A204.1 (cell line): Measurements from ENCODE around the gene RNF40.

Source experiments
- FAIRE-seq: peaks from 2 replicates; lab custom pipeline; 2012; peaks lifted over from hg19 to GRCh38; lab: Jason Lieb, UNC

The RNF40 gene

GRCh38 chr16:30762991-30763725, 1.0 kb downstream of the RNF40 start:
- no peak for FAIRE-seq

DNA sequence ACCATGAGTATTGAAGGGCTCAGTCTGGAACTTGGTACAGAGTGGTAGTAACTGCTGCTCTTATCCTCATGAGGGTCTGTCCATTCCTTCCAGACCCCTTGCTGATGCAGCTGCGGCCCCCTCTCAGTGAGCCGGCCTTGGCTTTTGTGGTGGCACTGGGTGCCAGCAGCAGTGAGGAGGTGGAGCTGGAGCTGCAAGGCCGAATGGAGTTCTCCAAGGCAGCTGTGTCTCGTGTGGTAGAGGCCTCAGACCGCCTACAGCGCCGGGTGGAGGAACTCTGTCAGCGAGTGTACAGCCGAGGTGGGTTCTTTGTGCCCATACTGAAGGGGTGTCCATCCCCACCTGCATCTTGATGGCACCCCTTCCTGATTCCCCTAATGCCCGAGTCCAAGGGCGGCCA, 2.0 kb downstream of the RNF40 start:
- FAIRE-seq, result no peak

DNA sequence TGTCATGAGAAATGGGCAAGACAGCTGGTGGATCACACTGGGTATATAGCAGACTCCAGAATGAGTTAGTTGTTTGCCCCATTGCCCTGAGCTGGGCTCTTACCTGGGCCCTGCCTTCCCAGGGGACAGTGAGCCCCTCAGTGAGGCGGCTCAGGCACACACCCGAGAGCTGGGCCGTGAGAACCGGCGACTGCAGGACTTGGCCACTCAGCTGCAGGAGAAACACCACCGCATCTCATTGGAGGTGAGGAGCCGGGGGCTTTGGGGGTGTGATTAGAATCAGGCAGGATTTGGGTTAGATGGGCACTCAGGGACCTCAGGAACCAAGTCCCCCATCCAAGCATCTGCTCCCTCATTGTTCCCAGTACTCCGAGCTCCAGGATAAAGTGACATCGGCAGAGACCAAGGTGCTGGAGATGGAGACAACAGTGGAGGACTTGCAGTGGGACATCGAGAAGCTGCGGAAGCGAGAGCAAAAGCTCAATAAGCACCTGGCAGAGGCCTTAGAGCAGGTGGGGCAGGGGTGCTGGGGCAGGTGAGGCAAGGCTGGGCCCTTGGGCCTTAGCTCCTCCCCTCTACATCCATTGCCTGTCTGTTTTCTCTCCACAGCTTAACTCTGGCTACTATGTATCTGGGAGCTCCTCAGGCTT, 2.8 kb downstream of the RNF40 start:
- no peak for FAIRE-seq

DNA sequence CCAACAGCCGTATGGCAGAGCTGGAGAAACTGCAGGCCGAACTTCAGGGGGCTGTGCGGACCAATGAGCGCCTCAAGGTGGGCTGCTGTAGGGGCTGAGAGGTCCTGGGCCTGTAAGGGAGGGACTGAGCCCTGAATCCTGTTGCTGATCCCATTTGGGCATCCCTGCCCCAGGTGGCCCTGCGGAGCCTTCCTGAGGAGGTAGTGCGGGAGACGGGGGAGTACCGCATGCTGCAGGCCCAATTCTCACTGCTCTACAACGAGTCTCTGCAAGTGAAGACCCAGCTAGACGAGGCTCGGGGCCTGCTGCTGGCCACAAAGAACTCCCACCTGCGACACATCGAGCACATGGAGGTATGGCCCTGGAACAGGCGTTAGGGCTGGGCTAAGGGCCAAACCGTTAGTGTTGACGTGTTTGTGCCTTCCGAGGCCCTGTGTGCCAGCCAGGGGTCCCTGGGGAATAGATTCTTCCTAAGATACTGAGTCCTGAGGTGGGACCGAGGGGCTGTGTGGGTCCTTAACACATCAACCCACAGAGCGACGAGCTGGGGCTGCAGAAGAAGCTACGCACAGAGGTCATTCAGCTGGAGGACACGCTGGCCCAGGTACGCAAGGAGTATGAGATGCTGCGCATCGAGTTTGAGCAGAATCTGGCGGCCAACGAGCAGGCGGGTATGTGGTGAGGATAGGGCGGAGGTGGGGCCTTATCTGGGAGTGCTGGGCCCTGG, 4.2 kb downstream of the RNF40 start:
- no peak for FAIRE-seq

- no peak for FAIRE-seq
Observed at GRCh38 chr16:30766933-30767284, 4.8 kb downstream of the RNF40 start.

GRCh38 chr16:30767767-30768465, 5.8 kb downstream of the RNF40 start:
- FAIRE-seq, result no peak

DNA sequence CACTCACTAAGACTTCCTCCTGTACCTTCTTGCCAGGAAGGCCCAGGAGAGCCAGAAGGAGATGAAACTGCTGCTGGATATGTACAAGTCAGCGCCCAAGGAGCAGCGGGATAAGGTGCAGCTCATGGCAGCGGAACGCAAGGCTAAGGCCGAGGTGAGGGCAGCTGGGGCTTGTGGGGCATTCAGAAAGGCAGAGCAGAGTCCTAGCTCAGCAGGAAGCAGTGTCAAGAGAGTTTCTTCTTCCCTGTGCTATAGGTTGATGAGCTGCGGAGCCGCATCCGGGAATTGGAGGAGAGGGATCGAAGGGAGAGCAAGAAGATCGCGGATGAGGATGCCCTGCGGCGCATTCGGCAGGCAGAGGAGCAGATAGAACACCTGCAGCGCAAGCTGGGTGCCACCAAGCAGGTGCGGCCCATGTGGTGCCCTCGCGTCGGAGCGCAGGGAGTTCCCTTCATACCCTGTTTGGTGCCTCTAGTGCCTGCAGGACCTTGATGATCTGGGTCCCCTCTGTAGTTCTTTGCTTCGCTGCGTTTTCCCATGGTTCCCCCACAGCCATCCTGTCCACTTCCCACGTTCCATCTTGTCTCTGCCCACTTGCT, 6.6 kb downstream of the RNF40 start:
- no peak for FAIRE-seq

GRCh38 chr16:30769379-30770089, 7.4 kb downstream of the RNF40 start:
- no peak for FAIRE-seq

GRCh38 chr16:30771726-30772125, 9.6 kb downstream of the RNF40 start:
- FAIRE-seq, result no peak

GRCh38 chr16:30773826-30774225, 11.7 kb downstream of the RNF40 start:
- no peak for FAIRE-seq

GRCh38 chr16:30774367-30775130, 12.4 kb downstream of the RNF40 start:
- no peak for FAIRE-seq

DNA sequence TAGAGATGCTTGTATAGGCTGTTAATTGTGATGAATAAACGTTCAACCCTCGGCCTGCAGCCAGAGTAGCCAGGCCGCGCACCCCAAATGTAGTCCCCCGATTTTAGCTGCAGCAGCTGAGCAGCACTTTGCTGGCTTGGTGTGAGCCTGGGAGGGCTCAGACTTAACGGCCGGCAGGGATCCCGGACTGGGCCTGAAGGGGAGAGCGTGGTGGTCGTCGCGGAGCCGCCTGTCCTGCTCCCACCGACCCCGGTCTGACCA, 12.9 kb downstream of the RNF40 start:
- FAIRE-seq, result no peak

DNA sequence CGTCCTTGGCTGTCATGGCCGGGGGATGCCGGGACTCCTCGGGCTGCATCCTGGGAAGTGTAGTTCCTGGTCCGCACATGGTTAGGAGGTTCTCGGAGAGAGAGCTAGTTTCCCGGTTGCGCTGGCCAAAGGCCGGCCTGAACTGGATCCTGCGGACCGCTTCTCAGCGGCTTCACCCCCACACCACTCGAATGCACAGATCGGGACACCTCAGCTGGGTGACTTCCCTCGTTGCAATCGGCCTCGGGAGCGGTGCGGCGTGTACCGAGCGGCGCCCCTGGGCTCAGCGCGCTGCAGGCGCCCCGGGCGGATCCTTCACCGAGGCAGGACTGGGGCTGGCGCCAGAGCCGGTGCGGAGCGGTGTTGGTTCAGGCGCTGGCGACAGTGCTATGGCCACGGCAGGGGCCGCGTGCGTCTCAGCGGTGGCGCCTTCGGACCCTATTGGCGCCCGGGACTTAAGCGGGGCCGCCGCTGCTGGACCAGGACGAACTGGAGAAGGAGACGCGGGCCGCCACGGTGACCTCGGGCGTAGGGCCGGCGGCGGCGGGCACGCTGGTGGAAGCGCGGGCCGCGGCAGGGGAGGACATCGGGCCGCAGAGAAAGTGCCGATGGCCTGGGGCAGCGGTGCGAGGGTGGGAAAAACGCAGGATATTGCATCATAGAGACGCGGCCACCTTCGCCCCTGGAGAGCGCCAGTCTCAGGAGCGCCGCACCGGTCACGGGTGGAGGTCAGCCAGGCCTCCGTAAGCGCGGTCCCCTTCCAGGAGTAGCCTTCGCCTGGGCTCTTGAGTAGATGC, 13.5 kb downstream of the RNF40 start:
- FAIRE-seq, result no peak

DNA sequence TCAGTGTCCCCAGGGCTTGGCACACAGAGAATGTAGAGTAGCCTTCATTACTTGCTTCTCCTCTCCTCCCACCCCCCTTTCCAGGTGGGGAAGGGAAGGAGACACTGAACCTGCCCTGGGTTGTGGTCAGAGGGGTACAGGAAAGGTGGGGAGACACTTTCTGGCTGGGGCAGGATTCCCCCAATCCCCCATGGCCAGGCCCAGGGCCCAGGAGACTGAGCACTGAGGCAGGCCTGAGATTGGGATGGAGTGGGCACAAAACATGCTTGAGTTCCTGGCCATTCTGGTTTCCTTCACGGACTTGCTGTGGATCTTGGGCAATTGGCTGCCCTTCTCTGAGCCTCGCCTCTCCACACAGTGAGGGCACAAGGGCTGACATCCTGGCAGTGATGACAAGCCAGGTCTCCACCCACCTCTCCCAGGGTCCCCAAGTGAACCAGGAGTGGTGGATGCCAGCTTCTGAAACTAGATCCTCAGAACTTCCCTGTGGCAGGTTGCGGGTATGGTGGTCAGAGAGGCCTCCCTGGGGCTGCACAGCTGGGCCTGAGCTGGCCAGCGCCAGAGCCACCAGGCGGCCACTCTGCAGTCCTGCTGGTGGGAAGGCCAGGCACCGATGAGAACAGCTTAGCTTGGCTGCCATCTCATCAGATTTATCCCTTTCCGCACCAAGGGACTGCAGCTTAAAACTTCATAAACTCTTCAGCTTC, 15.6 kb downstream of the RNF40 start:
- FAIRE-seq, result no peak

- no peak for FAIRE-seq
Observed at GRCh38 chr16:30778549-30779244, 16.6 kb downstream of the RNF40 start.

GRCh38 chr16:30779596-30779995, 17.5 kb downstream of the RNF40 start:
- no peak for FAIRE-seq

DNA sequence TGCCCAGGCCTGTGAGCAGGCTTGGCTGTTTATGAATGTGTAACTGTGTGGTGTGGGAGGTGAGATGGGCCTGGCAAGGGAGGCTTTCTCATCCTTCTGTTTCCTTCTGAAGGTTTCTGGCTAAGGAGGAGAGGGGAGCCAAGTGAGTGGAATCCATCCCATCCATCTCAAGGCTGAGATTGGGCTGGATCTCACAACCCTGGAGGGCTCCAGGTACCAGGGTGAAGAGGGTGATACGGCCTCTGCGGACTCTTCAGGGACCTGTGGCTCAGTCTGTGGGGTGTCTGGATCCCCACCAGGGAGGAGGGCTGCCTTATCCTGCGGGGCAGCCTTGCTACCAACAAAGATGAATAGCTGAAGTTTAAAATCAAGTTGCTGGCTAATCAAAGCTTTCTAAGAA, 17.9 kb downstream of the RNF40 start:
- no peak for FAIRE-seq

- no peak for FAIRE-seq
Observed at GRCh38 chr16:30780549-30780948, 18.4 kb downstream of the RNF40 start.
